GM10266 (cell line): ENCODE data around the gene HUNK.

Experiments
- DNase-seq: peaks from one replicate; pipeline ENCODE4 v3.0.0; 2012; ENCODE audit errors: extremely low spot score
- CTCF ChIP-seq: IDR thresholded peaks from 2 replicates; pipeline ENCODE4 v1.5.1; 2012; ENCODE audit warnings: mild to moderate bottlenecking, low read depth; ENCODE audit not compliant: control insufficient read depth, insufficient read depth; ENCODE audit errors: missing control alignments

Gene HUNK

GRCh38 chr21:31896019-31896418 lies 23.2 kb downstream of the HUNK start:
- no peak for DNase-seq

GRCh38 chr21:31897311-31897710 lies 24.5 kb downstream of the HUNK start:
- DNase-seq, result no peak
- TF ChIP-seq CTCF, result no peak

More at GRCh38 chr21:31896019-31896418, 23.2 kb downstream of the HUNK start:
- no peak for TF ChIP-seq CTCF

- DNase-seq, result no peak
- TF ChIP-seq CTCF, result no peak
Observed at GRCh38 chr21:31898933-31899630, 26.3 kb downstream of the HUNK start.

GRCh38 chr21:31900121-31900895 lies 27.5 kb downstream of the HUNK start:
- TF ChIP-seq CTCF, result no peak
- DNase-seq, result no peak

- TF ChIP-seq CTCF, result no peak
- DNase-seq, result no peak
Observed at GRCh38 chr21:31901315-31901714, 28.5 kb downstream of the HUNK start.

GRCh38 chr21:31902438-31902837 lies 29.6 kb downstream of the HUNK start:
- no peak for DNase-seq
- no peak for TF ChIP-seq CTCF

GRCh38 chr21:31903896-31904295 lies 31.1 kb downstream of the HUNK start:
- no peak for DNase-seq
- TF ChIP-seq CTCF, result no peak
